GM12878 (cell line): ENCODE data around the gene EEFSEC. TPM values are rescaled to one million over a fixed set of nuclear protein-coding genes. Genes with fewer than 3 reads are reported as not detected.

ENCODE experiments used
- ATAC-seq: fragments of 200-7000 bp; cut with Tn5 transposase; 3 replicates; pipeline ENCODE4 v1.9.1; 2020; ENCODE audit warnings: mild to moderate bottlenecking, moderate library complexity
- BruUV-seq: library from RNA; stranded (reverse); fragments of 400-500 nt; replicated peaks from 2 replicates; lab custom pipeline; 2021; lab: Mats Ljungman, UMichigan
- CTCF ChIA-PET: fragments of 300-600 bp; sonication (Branson Sonifier 250); formaldehyde crosslinking; extraction: SDS; loops from one replicate; lab custom pipeline; 2021; ENCODE audit warnings: inconsistent platforms; lab: Yijun Ruan, JAX
- POLR2A ChIA-PET: fragments of 350-600 bp; formaldehyde crosslinking; extraction: SDS; loops from one replicate; lab custom pipeline; 2021; ENCODE audit warnings: inconsistent platforms; lab: Charles Lee
- RAD21 ChIA-PET: fragments of 300-600 bp; sonication (Branson Sonifier 250); formaldehyde crosslinking; loops from one replicate; lab custom pipeline; 2023; ENCODE audit warnings: antibody characterized with exemption; ENCODE audit not compliant: unreplicated experiment; lab: Charles Lee
- SMC1A ChIA-PET: fragments of 300-600 bp; sonication (Branson Sonifier 250); formaldehyde crosslinking; loops from one replicate; lab custom pipeline; 2023; ENCODE audit not compliant: unreplicated experiment, uncharacterized antibody; lab: Charles Lee
- DNase-seq: peaks from one replicate; pipeline ENCODE4 v3.0.0-alpha.2; 2011; ENCODE audit warnings: low read depth, low spot score
- FAIRE-seq: peaks from 3 replicates; lab custom pipeline; 2011; peaks lifted over from hg19 to GRCh38; lab: Jason Lieb, UNC
- H2AFZ ChIP-seq: 2 replicates; pipeline ENCODE4 v1.6.0; 2011; ENCODE audit warnings: low read depth, low read length, control low read depth; ENCODE audit not compliant: control insufficient read depth
- H3K27ac ChIP-seq: 2 replicates; pipeline ENCODE4 v1.5.1; 2011; ENCODE audit warnings: control low read depth; ENCODE audit not compliant: control insufficient read depth, insufficient read depth
- H3K27me3 ChIP-seq, 2 experiments: replicated peaks in 1 of 2; 2 replicates each; pipeline versions ENCODE4 v1.6.0 to v1.6.1; 2011; ENCODE audit warnings: low read length in 1 of 2; ENCODE audit not compliant: control insufficient read depth in 2 of 2, insufficient read depth in 2 of 2
- H3K36me3 ChIP-seq, 2 experiments: 2 replicates each; pipeline ENCODE4 v1.5.1; 2011; ENCODE audit warnings: low read length in 1 of 2; ENCODE audit not compliant: control insufficient read depth in 2 of 2, insufficient read depth in 2 of 2
- H3K4me1 ChIP-seq: 2 replicates; pipeline ENCODE4 v1.6.1; 2011; ENCODE audit warnings: mild to moderate bottlenecking, low read length, moderate library complexity, mixed read lengths; ENCODE audit not compliant: control insufficient read depth, insufficient read depth
- H3K4me2 ChIP-seq: 2 replicates; pipeline ENCODE4 v1.6.0; 2011; ENCODE audit warnings: control low read depth; ENCODE audit not compliant: control insufficient read depth, insufficient read depth
- H3K4me3 ChIP-seq: fragments of 200-600 bp; sonication (generic); 2 replicates; pipeline ENCODE4 v1.5.1; 2016
- H3K79me2 ChIP-seq: 2 replicates; pipeline ENCODE4 v1.6.0; 2011; ENCODE audit warnings: low read length; ENCODE audit not compliant: control insufficient read depth, insufficient read depth
- H3K9ac ChIP-seq: 2 replicates; pipeline ENCODE4 v1.8.0; 2011; ENCODE audit warnings: low read length, control low read depth, mixed read lengths; ENCODE audit not compliant: control insufficient read depth, insufficient read depth
- H3K9me3 ChIP-seq: replicated peaks from 3 replicates; pipeline ENCODE4 v1.5.1; 2011; ENCODE audit warnings: mild to moderate bottlenecking, low read length; ENCODE audit not compliant: control insufficient read depth, insufficient read depth
- H4K20me1 ChIP-seq: 2 replicates; pipeline ENCODE4 v1.6.0; 2011; ENCODE audit not compliant: control insufficient read depth, insufficient read depth
- ATF7 ChIP-seq: fragments of 450-650 bp; IDR thresholded peaks from 2 replicates; pipeline ENCODE4 v1.6.1; 2016; ENCODE audit warnings: low read depth, mild to moderate bottlenecking
- BACH1 ChIP-seq: fragments of 450-650 bp; IDR thresholded peaks from 2 replicates; pipeline ENCODE4 v1.6.1; 2017; ENCODE audit warnings: mild to moderate bottlenecking, borderline replicate concordance
- CBFB ChIP-seq: IDR thresholded peaks from 2 replicates; pipeline ENCODE4 v1.6.1; 2016; ENCODE audit warnings: antibody characterized with exemption, low read depth
- KAT2A ChIP-seq: conservative IDR thresholded peaks from 2 replicates; pipeline ENCODE4 v1.6.1; 2011; ENCODE audit warnings: low read depth, low read length; ENCODE audit not compliant: control insufficient read depth
- LARP7 ChIP-seq: fragments of 450-650 bp; IDR thresholded peaks from 2 replicates; pipeline ENCODE4 v1.6.1; 2017; ENCODE audit warnings: mild to moderate bottlenecking
- MXI1 ChIP-seq: fragments of 150-350 bp; IDR thresholded peaks from 2 replicates; pipeline ENCODE4 v1.6.1; 2011; ENCODE audit warnings: low read depth, mild to moderate bottlenecking, inconsistent platforms, low read length, improper control_type of control experiment
- NFYB ChIP-seq: IDR thresholded peaks from 2 replicates; pipeline ENCODE4 v1.6.1; 2011; ENCODE audit warnings: low read depth, mild to moderate bottlenecking, low read length, improper control_type of control experiment, moderate library complexity; ENCODE audit not compliant: insufficient read depth
- PAX5 ChIP-seq: IDR thresholded peaks from 2 replicates; pipeline ENCODE4 v1.6.1; 2011; ENCODE audit warnings: low read depth, low read length, borderline replicate concordance
- POLR2AphosphoS5 ChIP-seq: IDR thresholded peaks from 2 replicates; pipeline ENCODE4 v1.6.1; 2011; ENCODE audit warnings: mild to moderate bottlenecking, low read length, inconsistent platforms
- RELA ChIP-seq: fragments of 450-650 bp; IDR thresholded peaks from 2 replicates; pipeline ENCODE4 v1.8.0; 2014; ENCODE audit warnings: borderline replicate concordance; ENCODE audit not compliant: partially characterized antibody
- RUNX3 ChIP-seq: IDR thresholded peaks from 2 replicates; pipeline ENCODE4 v1.6.1; 2012; ENCODE audit warnings: low read length, inconsistent platforms
- SIN3A ChIP-seq: IDR thresholded peaks from 2 replicates; pipeline ENCODE4 v1.6.1; 2012; ENCODE audit warnings: low read depth, low read length, improper control_type of control experiment
- SMARCA5 ChIP-seq: fragments of 450-650 bp; IDR thresholded peaks from 2 replicates; pipeline ENCODE4 v1.6.1; 2017; ENCODE audit warnings: mild to moderate bottlenecking
- SMC3 ChIP-seq: IDR thresholded peaks from 2 replicates; pipeline ENCODE4 v1.6.1; 2011; ENCODE audit warnings: low read length, improper control_type of control experiment, borderline replicate concordance
- SP1 ChIP-seq: IDR thresholded peaks from one replicate; pipeline ENCODE4 v1.6.1; 2011; ENCODE audit warnings: low read depth, low read length
- WGBS: methylation state at CpG from one replicate; pipeline ENCODE4 v1.1.6; 2016; ENCODE audit warnings: low lambda C conversion rate; ENCODE audit not compliant: insufficient replicate concordance, insufficient coverage; ENCODE audit errors: missing lambda C conversion rate; 5-methylcytosine and 5-hydroxymethylcytosine counted together
- in situ Hi-C: fragments of 300-500 bp; cut with MboI; formaldehyde crosslinking; loops from 9 replicates; pipeline ENCODE4 v1.14.3; 2018; ENCODE audit warnings: mixed read lengths
- intact Hi-C: fragments of 100-400 bp; cut with micrococcal nuclease; formaldehyde crosslinking; loops from one replicate; pipeline ENCODE4 v1.14.2; 2022; ENCODE audit not compliant: unreplicated experiment
- polyA plus RNA-seq, 11 experiments: library from polyadenylated mRNA; depleted of rRNA in 4 of 11; unstranded in 6 of 11; stranded (reverse) in 5 of 11; fragments of >200 nt; fragmentation: Nextera tagmentation in 4 of 11; fragmentation: Illumina TruSeq in 1 of 11; extraction: Ambion mirVana in 4 of 11; extraction: Trizol in 1 of 11; gene quantifications; 1 replicate in 1 of 11; 2 replicates in 10 of 11; pipeline versions ENCODE4 v1.2.1 to v1.2.3, GENCODE V29; 2011 to 2016; ENCODE audit warnings: inconsistent platforms in 2 of 11, missing spikeins in 2 of 11, low read depth in 1 of 11
- total RNA-seq, 4 experiments: library from RNA; depleted of rRNA in 3 of 4; stranded (reverse); fragments of >200 nt in 3 of 4; fragmentation: Illumina TruSeq in 1 of 4; extraction: Trizol in 1 of 4; gene quantifications; 2 replicates each; pipeline versions ENCODE4 v1.2.1 to v1.2.3, GENCODE V29; 2013 to 2021
- TF ChIP-seq, protein P1 (sequence below): fragments of 450-650 bp; IDR thresholded peaks from 2 replicates; pipeline ENCODE4 v1.6.1; 2017; ENCODE audit warnings: low read depth, mild to moderate bottlenecking, moderate library complexity
- TF ChIP-seq, protein P2 (sequence below): fragments of 450-650 bp; IDR thresholded peaks from 2 replicates; pipeline ENCODE4 v1.6.1; 2016; ENCODE audit warnings: mild to moderate bottlenecking
- TF ChIP-seq, protein P3 (sequence below): fragments of 450-650 bp; formaldehyde crosslinking; IDR thresholded peaks from 2 replicates; pipeline ENCODE4 v1.4.0; 2020; ENCODE audit warnings: mild to moderate bottlenecking, moderate library complexity

The EEFSEC gene
- total and polyA plus RNA-seq, 10 of the 15 experiments (the other 5 are each of a cell fraction or from before 2014, with no cell fraction given) = 0.29 to 29.1 (median 16.1) TPM

DNA sequence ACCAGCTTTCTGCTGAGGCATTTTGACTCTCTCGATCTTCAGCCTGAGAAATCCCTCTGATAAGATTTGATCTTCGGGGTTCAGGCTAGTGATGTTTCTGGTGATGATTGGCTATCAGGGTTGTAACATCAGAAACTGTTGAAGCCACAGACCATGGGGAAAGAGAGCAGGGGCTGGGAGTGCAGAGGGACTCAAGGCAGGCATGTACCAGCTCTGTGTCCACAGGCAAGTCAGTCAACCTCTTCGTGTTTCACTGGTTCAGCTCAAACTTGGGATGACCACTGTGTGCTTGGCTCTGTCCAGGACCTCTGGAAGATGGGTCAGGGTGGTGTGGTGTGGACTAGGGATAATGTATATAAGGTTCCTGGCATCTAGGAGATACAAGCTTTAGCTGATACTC lies 116.5 kb downstream of the EEFSEC start:
- WGBS = 82% methylated on average over 3 of the region's 3 CpGs
- ChIA-PET CTCF (interaction anchor here (1.2 kb wide), 1 partner anchor 11 kb away, joined by 3 read pairs; no protein-coding TSS in a partner anchor), RAD21 (no interaction called here), POLR2A (no interaction called here)
- no TSS peak for BruUV-seq
- intact Hi-C loops = no loop called here
- Histone ChIP-seq H3K27me3 (no peaks in the 10 kb centered on the region), H3K4me1 (no peaks in the 10 kb centered on the region), H3K9ac (no peak overlapping the region), H3K4me2 (no peak overlapping the region), H2AFZ (no peak overlapping the region), H4K20me1 (no peaks in the 10 kb centered on the region), H3K36me3 (peaks cover 0 to 3% of the 10 kb centered on the region in 2 experiments; a peak in 2 of 4 replicates), H3K4me3 (no peak overlapping the region), H3K9me3 (no peaks in the 10 kb centered on the region)
- FAIRE-seq (no peak), DNase-seq (no peak)
- TF ChIP-seq ATF7 (no peak), RUNX3 (no peak), SMC3 (no peak), CBFB (no peak), BACH1 (no peak), SP1 (no peak), NFYB (no peak), SMARCA5 (no peak), MXI1 (no peak), POLR2AphosphoS5 (no peak), KAT2A (no peak), LARP7 (no peak), PAX5 (no peak), SIN3A (no peak), RELA (no peak)
- TF ChIP-seq, protein P1, sequence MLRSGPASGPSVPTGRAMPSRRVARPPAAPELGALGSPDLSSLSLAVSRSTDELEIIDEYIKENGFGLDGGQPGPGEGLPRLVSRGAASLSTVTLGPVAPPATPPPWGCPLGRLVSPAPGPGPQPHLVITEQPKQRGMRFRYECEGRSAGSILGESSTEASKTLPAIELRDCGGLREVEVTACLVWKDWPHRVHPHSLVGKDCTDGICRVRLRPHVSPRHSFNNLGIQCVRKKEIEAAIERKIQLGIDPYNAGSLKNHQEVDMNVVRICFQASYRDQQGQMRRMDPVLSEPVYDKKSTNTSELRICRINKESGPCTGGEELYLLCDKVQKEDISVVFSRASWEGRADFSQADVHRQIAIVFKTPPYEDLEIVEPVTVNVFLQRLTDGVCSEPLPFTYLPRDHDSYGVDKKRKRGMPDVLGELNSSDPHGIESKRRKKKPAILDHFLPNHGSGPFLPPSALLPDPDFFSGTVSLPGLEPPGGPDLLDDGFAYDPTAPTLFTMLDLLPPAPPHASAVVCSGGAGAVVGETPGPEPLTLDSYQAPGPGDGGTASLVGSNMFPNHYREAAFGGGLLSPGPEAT = no peak
- TF ChIP-seq, protein P2, sequence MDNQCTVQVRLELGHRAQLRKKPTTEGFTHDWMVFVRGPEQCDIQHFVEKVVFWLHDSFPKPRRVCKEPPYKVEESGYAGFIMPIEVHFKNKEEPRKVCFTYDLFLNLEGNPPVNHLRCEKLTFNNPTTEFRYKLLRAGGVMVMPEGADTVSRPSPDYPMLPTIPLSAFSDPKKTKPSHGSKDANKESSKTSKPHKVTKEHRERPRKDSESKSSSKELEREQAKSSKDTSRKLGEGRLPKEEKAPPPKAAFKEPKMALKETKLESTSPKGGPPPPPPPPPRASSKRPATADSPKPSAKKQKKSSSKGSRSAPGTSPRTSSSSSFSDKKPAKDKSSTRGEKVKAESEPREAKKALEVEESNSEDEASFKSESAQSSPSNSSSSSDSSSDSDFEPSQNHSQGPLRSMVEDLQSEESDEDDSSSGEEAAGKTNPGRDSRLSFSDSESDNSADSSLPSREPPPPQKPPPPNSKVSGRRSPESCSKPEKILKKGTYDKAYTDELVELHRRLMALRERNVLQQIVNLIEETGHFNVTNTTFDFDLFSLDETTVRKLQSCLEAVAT = no peak
- TF ChIP-seq, protein P3, sequence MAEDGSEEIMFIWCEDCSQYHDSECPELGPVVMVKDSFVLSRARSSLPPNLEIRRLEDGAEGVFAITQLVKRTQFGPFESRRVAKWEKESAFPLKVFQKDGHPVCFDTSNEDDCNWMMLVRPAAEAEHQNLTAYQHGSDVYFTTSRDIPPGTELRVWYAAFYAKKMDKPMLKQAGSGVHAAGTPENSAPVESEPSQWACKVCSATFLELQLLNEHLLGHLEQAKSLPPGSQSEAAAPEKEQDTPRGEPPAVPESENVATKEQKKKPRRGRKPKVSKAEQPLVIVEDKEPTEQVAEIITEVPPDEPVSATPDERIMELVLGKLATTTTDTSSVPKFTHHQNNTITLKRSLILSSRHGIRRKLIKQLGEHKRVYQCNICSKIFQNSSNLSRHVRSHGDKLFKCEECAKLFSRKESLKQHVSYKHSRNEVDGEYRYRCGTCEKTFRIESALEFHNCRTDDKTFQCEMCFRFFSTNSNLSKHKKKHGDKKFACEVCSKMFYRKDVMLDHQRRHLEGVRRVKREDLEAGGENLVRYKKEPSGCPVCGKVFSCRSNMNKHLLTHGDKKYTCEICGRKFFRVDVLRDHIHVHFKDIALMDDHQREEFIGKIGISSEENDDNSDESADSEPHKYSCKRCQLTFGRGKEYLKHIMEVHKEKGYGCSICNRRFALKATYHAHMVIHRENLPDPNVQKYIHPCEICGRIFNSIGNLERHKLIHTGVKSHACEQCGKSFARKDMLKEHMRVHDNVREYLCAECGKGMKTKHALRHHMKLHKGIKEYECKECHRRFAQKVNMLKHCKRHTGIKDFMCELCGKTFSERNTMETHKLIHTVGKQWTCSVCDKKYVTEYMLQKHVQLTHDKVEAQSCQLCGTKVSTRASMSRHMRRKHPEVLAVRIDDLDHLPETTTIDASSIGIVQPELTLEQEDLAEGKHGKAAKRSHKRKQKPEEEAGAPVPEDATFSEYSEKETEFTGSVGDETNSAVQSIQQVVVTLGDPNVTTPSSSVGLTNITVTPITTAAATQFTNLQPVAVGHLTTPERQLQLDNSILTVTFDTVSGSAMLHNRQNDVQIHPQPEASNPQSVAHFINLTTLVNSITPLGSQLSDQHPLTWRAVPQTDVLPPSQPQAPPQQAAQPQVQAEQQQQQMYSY = no peak
- TF ChIP-seq, all 136 proteins: peak for 0
- Histone ChIP-seq H3K79me2 (no peaks in the 10 kb centered on the region), H3K27ac (no peak overlapping the region)
- in situ Hi-C loops = no loop called here
- no peak for ATAC-seq
- SMC1A ChIA-PET = no interaction called here
